ENCODE results near the gene FGG.
"Not testable (repeated sequence)": the region's sequence is repeated elsewhere in the genome, so short reads cannot be mapped to it uniquely, and the experiment has no call there.

The FGG gene

GRCh38 chr4:154597798-154598774, 14.4 kb downstream of the FGG start:
- H3K4me1 ChIP-seq (ENCODE audit: control insufficient read depth, insufficient read depth, low read length) = no peaks in the 10 kb centered on the region
- H3K36me3 ChIP-seq (ENCODE audit: control insufficient read depth in 2 of 2, insufficient read depth in 1 of 2, low read length in 2 of 2) = no peaks in the 10 kb centered on the region
- no peak for TF ChIP-seq ZNF292 (tag by site-specific recombination; IDR thresholded peaks at IDR 0.05; ENCODE audit: borderline replicate concordance, low read depth)
- no peak for TF ChIP-seq PRDM10 (tag by site-specific recombination; IDR thresholded peaks at IDR 0.05)
- no peak for TF ChIP-seq SP3 (tag by site-specific recombination; IDR thresholded peaks at IDR 0.05)
- no peak for TF ChIP-seq KLF7 (tag by site-specific recombination; IDR thresholded peaks at IDR 0.05; ENCODE audit: borderline replicate concordance)
- TF ChIP-seq ZNF558 (tag by site-specific recombination; IDR thresholded peaks at IDR 0.05) = no peak
- TF ChIP-seq ZNF791 (tag by site-specific recombination; IDR thresholded peaks at IDR 0.05) = no peak
- TF ChIP-seq ZNF202 (tag by site-specific recombination; IDR thresholded peaks at IDR 0.05; ENCODE audit: borderline replicate concordance) = no peak
- TF ChIP-seq SCRT1 (tag by site-specific recombination; IDR thresholded peaks at IDR 0.05; ENCODE audit: borderline replicate concordance) = no peak
- TF ChIP-seq ZNF610 (tag by site-specific recombination; IDR thresholded peaks at IDR 0.05; ENCODE audit: borderline replicate concordance) = no peak
- no peak for TF ChIP-seq ZFP37 (tag by site-specific recombination; IDR thresholded peaks at IDR 0.05)
- no peak for TF ChIP-seq ZNF629 (tag by site-specific recombination; IDR thresholded peaks at IDR 0.05)
- no peak for TF ChIP-seq ZNF747 (tag by site-specific recombination; IDR thresholded peaks at IDR 0.05)
- no peak for TF ChIP-seq ZNF324 (tag by site-specific recombination; IDR thresholded peaks at IDR 0.05)
- no peak for TF ChIP-seq ZBTB49 (tag by site-specific recombination; IDR thresholded peaks at IDR 0.05; ENCODE audit: low read depth)
- TF ChIP-seq ZNF211 (tag by site-specific recombination; IDR thresholded peaks at IDR 0.05; ENCODE audit: low read depth) = no peak
- H3K27ac ChIP-seq (ENCODE audit: extremely low read depth, low read depth, low read length) = no peak overlapping the region
- ChIA-PET CTCF (interaction anchor here (1.1 kb wide), 1 partner anchor 21 kb away, joined by 3 read pairs; no protein-coding TSS in a partner anchor), POLR2A (no interaction called here)
- H3K4me3 ChIP-seq (ENCODE audit: low read depth, low read length) = no peak overlapping the region
- no peaks in the 10 kb centered on the region for H3K9me3 ChIP-seq (ENCODE audit: control insufficient read depth, insufficient read depth, low read depth, low read length)

- POLR2A ChIA-PET; H3K36me3 ChIP-seq (ENCODE audit: control insufficient read depth in 2 of 2, insufficient read depth in 1 of 2, low read length in 2 of 2); H3K4me1 ChIP-seq (ENCODE audit: control insufficient read depth, insufficient read depth, low read length); H3K4me3 ChIP-seq (ENCODE audit: low read depth, low read length); H3K9me3 ChIP-seq (ENCODE audit: control insufficient read depth, insufficient read depth, low read depth, low read length); H3K27ac ChIP-seq (ENCODE audit: extremely low read depth, low read depth, low read length): not testable (repeated sequence)
- CTCF ChIA-PET = interaction anchor here (1.1 kb wide), 1 partner anchor 21 kb away, joined by 3 read pairs; no protein-coding TSS in a partner anchor
Measured at GRCh38 chr4:154597281-154597680, 15.2 kb downstream of the FGG start.

Measured in HEK293 (cell line).